ENCODE results near the gene DRAXIN. TPM values are rescaled to one million over a fixed set of nuclear protein-coding genes. Genes with fewer than 3 reads are reported as not detected.
A peak's percentile ranks its signal among the peaks of the same experiment; 100 is the strongest.

The DRAXIN gene
- total RNA-seq, 2 donors from 2014 or later = 0.04 to 0.13 TPM

DNA sequence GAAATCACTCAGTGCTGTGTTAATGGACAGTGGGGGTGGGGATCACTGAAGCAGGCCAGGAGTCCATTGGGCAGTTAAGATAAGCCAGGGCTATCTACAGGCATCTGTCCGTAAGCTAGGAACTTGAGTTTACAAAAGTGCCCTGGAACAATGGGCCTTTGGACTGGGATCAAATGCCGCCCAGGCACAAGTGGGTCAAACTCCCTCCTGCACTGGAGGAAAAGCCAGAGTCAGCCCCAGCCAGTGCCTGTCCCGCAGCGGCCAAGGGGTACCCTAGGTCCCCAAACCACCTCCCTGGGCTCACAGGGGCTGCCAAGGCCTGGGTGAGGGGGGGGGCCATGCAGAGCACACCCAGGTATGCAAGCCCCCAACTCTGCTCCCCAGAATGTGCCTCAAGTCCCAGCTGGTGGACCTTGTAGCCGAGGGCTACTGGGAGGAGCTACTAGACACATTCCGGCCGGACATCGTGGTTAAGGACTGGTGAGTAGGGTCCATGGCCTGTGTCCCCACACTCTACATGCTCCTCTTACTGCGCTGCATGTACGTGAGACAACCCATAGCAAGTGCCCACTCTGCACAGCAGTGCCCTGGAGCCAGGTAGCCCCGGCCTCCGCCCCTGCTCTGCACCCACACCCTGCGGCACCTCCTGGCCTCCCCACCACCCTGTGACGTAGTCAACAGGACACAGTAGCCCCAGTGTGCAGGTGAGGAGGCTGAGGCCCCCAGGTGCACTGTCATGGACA, 19.8 kb upstream of the DRAXIN start:
- ATAC-seq (replicated peaks) = no peak
- Mint-ChIP-seq H3K36me3 (ENCODE audit: low read depth) (peaks cover 40% of the 10 kb centered on the region), H3K4me3 (no peak overlapping the region), H3K4me1 (no peaks in the 10 kb centered on the region), H3K9me3 (no peaks in the 10 kb centered on the region), H3K27me3 (no peaks in the 10 kb centered on the region), H3K27ac (no peak overlapping the region)

DNA sequence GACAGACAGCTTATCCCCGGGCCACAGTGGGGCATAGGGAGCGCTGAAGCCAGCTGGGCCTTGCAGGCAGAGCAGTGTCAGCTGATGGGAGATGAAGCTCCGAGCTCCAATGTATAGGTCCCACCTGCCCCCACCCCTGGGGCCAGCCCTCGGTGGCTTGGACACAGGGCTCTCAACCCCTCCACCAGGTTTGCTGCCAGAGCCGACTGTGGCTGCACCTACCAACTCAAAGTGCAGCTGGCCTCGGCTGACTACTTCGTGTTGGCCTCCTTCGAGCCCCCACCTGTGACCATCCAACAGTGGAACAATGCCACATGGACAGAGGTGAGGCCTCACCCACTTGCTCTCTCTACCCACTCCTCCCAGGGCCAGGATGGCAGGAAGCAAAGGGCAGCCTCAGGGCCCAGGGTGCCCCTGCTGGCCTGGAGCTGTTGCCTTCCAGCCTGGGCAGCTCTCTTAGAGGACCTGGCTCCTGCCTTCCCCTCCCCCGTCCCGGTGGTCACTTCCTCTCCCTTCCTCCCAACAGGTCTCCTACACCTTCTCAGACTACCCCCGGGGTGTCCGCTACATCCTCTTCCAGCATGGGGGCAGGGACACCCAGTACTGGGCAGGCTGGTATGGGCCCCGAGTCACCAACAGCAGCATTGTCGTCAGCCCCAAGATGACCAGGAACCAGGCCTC, 18.3 kb upstream of the DRAXIN start:
- Mint-ChIP-seq H3K27ac (no peak overlapping the region), H3K9me3 (no peaks in the 10 kb centered on the region), H3K4me1 (no peaks in the 10 kb centered on the region)

DNA sequence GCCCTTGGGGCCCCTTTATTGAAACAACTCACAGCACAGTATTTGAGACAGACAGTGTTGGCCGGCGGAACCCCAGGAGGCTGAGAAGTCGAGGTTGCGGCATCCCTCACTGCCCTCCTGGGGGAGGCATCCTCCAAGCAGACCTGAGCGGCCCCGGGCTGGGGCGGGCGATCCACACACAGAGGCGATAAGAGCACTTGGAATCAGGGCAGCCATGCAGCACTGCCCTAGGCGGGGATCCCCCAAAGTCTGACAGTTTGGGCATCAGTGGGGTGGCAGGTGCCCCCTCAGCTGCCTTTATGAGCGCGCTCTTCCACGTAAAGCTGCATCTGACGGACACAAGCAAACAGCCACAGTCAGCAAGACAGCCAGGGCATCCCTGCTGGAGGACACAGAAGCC, 17.0 kb upstream of the DRAXIN start:
- Mint-ChIP-seq H3K4me3 (no peak overlapping the region), H3K9me3 (no peaks in the 10 kb centered on the region), H3K27ac (no peak overlapping the region), H3K27me3 (no peaks in the 10 kb centered on the region), H3K36me3 (ENCODE audit: low read depth) (peaks cover 50% of the 10 kb centered on the region), H3K4me1 (no peaks in the 10 kb centered on the region)
- ATAC-seq (replicated peaks) = no peak

More for the DNA sequence above, 18.3 kb upstream of the DRAXIN start:
- no peak overlapping the region for H3K4me3 Mint-ChIP-seq
- H3K27me3 Mint-ChIP-seq = no peaks in the 10 kb centered on the region
- no peak for ATAC-seq (replicated peaks)
- peaks cover 44% of the 10 kb centered on the region for H3K36me3 Mint-ChIP-seq (ENCODE audit: low read depth)

DNA sequence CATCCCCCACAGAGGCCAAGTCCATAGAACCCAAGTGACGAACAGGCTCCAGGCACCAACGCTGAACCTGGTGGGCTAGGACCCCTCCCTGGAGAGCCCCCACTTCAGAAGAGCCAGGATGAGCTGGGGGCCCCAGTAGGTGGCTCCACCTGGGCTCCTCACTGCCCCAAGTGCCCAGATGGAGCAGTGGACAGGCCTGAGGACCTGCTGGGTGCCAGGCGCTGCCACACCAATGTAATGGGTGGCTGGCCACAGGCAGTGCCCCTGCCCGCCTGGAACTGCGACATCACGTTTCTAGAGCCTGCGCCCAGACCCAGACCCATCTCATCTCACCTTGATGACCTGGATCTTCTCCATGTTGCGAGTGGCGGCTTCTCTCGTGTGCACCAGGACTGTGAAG, 16.2 kb upstream of the DRAXIN start:
- H3K9me3 Mint-ChIP-seq = no peaks in the 10 kb centered on the region
- H3K36me3 Mint-ChIP-seq (ENCODE audit: low read depth) = peaks cover 47% of the 10 kb centered on the region
- H3K27ac Mint-ChIP-seq = no peak overlapping the region
- no peak overlapping the region for H3K4me3 Mint-ChIP-seq
- ATAC-seq (replicated peaks) = no peak
- no peaks in the 10 kb centered on the region for H3K27me3 Mint-ChIP-seq
- no peaks in the 10 kb centered on the region for H3K4me1 Mint-ChIP-seq

DNA sequence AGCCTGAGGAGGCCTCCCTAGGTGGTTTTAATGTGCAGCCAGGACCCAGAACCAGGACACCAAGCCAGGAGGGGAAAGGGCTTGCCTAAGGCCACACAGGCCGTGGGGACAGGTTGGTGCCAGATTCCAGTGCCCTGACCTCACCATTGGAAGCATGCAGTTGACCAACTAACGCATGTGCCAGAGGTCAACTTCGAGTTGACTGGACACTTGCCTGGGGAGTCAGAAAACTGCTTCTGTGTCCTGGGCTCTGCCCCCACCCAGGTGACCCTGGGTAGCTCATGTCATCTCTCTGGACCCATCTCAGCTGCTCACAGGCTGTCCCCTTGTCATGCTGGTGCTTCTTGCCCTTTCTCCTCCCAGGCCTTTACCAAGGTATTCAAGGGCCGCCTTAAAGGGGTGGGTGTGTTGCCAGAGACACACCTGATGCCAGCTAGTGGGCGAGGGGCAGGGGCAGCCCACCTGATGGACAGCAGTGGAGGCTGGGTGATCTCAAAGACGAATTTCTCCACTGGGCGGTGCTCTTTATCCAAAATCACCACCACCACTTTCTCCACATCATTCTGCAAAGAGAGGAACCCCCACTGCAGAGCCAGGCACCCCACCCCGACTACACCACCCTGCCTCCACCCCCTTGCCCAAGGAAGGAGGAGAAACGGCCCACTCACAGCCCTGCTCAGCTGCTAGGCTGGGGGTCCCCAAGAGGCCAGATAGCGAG, 15.0 kb upstream of the DRAXIN start:
- no peaks in the 10 kb centered on the region for H3K27me3 Mint-ChIP-seq
- no peak overlapping the region for H3K27ac Mint-ChIP-seq
- no peaks in the 10 kb centered on the region for H3K9me3 Mint-ChIP-seq
- H3K4me3 Mint-ChIP-seq = no peak overlapping the region
- no peak for ATAC-seq (replicated peaks)
- H3K36me3 Mint-ChIP-seq (ENCODE audit: low read depth) = peaks cover 46% of the 10 kb centered on the region
- H3K4me1 Mint-ChIP-seq = no peaks in the 10 kb centered on the region

DNA sequence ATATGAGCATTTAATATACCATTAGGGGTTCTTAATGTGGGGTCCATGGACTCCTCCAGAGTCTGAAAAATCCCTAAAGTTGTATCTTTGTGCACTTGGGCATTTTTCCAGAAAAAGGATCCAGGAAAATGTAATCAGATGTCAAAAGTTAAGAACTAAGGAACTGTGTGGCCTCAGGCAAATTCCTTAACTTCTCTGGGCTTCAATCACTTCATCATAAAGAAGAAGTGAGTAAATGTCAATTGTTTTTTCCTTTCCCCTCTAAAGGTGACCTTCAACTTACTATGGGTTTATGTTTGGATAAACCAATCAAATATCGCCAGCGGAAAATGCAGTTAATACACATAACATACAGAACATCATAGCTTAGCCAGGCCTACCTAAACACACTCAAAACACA, 13.1 kb upstream of the DRAXIN start:
- ATAC-seq (replicated peaks) = no peak
- no peaks in the 10 kb centered on the region for H3K9me3 Mint-ChIP-seq
- no peaks in the 10 kb centered on the region for H3K27me3 Mint-ChIP-seq
- no peak overlapping the region for H3K27ac Mint-ChIP-seq
- H3K4me3 Mint-ChIP-seq = no peak overlapping the region
- no peaks in the 10 kb centered on the region for H3K4me1 Mint-ChIP-seq
- H3K36me3 Mint-ChIP-seq (ENCODE audit: low read depth) = peaks cover 35% of the 10 kb centered on the region

DNA sequence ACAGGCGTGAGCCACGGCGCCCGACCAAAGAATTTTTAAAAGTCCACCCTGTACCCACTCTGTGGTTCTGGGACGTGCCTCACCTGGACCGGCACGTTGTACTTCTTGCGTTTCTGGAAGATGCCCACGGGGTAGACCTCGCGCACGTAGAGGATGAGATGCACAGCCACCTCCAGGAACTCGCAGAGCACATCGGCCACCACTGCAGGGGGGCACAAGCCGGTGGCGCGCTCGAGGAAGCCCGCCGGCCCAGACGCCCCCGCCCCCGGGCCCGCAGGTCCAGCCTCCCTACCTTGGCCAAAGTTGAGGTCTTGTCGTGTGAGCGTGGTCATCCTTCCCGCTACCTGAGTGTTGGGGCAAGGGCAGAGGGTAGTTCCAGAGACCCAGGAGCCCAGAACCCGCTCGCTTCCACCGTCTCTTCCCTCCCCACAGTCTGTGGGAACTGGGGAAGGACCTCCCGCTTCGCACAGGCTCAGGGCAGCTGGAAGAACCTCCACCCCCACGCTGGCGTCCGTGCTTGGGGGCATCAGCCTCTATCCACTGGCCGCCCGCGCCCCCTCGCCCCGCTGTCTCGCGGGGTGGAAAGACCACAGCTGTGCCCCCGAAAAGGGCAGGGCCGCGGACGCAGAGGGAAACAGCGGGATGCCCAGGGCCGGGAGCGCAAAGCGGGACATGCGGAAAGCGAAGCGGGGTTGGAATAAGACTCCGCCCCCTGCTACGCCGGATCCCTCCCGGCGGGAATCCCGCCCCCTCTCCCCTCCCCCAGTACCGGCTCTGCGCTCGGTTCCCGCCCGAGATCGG, 11.0 kb upstream of the DRAXIN start:
- Mint-ChIP-seq H3K4me1 (no peaks in the 10 kb centered on the region), H3K27ac (peak overlapping the region; percentile 71), H3K9me3 (no peaks in the 10 kb centered on the region), H3K4me3 (peak overlapping the region; percentile 86), H3K36me3 (ENCODE audit: low read depth) (peaks cover 17% of the 10 kb centered on the region), H3K27me3 (no peaks in the 10 kb centered on the region)
- peak; percentile 20 for ATAC-seq (replicated peaks)

DNA sequence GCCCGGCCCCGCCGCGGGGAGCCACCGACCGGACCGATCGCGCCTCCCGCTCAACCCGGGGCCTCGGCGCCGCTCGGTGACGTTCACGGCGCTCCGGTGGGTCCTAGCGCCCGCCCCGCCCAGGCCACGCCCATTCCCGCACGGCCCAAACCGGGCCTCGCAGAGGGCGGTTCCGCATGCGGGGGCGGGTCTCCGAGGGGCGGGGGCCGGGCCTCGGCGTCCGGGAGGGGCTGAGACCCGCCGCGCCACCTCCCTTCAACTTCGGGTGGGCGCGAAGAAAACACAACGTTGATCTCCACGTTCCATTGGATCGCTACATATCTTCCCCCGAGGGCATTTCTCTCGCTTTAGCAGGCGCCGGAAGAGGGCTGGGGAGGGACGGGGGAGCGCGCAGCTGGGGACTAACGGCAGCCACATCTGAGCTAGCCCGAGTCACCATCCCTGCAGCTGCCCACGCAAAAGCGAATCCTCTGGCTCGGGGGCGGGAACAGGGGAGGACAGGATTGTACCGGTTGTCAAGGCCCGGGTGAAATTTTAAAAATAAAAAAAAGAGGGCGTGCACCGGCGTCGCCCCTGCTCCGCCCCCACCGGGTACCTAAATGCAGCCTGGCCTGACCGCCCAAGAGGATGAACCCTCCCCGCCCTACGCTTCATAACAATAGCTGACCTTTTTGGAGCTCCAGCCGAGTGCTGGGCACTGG, 10.3 kb upstream of the DRAXIN start, which contains the start of gene MAD2L2:
Gene MAD2L2, minus strand, starts transcription at position 78 of the 701 bp plus-strand sequence. CDS start 547 bp downstream, outside the sequence.
- peaks cover 10% of the 10 kb centered on the region for H3K36me3 Mint-ChIP-seq (ENCODE audit: low read depth)
- no peaks in the 10 kb centered on the region for H3K4me1 Mint-ChIP-seq
- H3K9me3 Mint-ChIP-seq = no peaks in the 10 kb centered on the region
- peak; percentile 92 for ATAC-seq (replicated peaks)
- peak within 1 kb of the TSS; percentile 82 for H3K27ac Mint-ChIP-seq
- peak within 1 kb of the TSS; percentile 86 for H3K4me3 Mint-ChIP-seq
- no peaks in the 10 kb centered on the region for H3K27me3 Mint-ChIP-seq

DNA sequence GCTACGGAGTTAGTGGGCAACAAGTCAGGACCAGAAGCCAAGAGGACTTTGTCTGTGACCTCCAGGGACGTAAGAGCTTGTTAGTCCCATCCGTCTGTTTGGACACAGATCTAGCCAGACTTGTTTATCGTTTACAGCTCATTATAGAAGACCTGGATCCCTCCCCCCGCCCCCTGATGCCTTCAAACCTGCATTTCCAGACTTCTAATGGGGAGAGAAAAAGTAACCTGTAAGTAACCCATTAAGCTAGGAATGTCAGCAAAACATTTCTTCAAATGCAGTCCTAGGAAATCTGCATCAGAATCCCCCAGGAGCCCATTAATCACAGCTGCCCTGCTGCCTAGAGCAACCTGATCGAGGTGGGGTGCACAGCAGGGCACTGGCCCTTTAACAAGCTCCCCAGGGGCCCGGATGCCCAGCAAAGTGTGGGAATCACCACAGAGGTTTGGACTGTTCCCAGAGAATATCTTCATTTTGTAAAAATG, 9.2 kb upstream of the DRAXIN start:
- Mint-ChIP-seq H3K9me3 (no peaks in the 10 kb centered on the region), H3K4me1 (no peaks in the 10 kb centered on the region), H3K4me3 (peak overlapping the region; percentile 86)

DNA sequence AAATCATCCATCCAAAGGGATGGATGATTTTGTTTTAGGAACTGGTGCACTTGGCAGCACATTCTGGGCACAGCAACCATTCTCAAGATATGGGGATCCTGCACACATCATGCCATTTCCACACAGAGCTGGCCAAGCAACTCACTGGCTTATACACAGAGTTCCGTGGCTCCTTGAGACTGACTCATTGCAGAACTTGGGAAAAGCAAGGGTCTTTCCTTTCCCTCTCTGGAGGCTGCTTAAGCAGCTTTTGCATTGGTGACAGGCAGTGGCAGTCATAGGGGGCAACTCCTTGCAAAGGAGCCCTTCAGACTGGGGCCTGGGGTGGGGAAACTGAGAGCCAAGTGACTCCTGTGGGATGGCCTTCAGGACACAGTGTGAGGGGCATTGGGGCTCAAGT, 8.7 kb upstream of the DRAXIN start:
- no peak overlapping the region for H3K4me3 Mint-ChIP-seq
- H3K9me3 Mint-ChIP-seq = no peaks in the 10 kb centered on the region
- peaks cover 2% of the 10 kb centered on the region for H3K27me3 Mint-ChIP-seq
- H3K27ac Mint-ChIP-seq = no peak overlapping the region
- peaks cover 10% of the 10 kb centered on the region for H3K36me3 Mint-ChIP-seq (ENCODE audit: low read depth)
- no peak for ATAC-seq (replicated peaks)
- no peaks in the 10 kb centered on the region for H3K4me1 Mint-ChIP-seq

More for the DNA sequence above, 9.2 kb upstream of the DRAXIN start:
- Mint-ChIP-seq H3K36me3 (ENCODE audit: low read depth) (peaks cover 10% of the 10 kb centered on the region), H3K27ac (no peak overlapping the region), H3K27me3 (no peaks in the 10 kb centered on the region)
- ATAC-seq (replicated peaks) = no peak

DNA sequence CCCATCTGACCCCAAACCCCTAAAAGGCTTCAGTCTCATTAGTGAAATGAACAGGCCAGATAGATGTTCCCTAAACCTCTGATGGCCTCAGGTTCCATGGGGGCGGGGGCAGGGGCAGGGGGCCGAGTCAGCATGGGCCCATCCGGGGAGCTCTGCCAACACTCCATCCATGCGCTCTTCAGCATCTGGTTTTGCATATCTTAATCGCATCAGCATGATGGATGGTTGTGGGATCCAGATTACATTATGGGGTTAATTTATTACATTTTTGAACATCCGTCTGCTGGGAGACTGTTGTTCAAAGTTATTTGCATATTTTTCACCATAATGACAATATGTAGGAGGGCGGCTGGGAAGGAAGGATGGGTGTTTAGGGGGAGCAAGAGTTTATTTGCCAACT, 7.4 kb upstream of the DRAXIN start:
- Mint-ChIP-seq H3K4me1 (no peaks in the 10 kb centered on the region), H3K36me3 (ENCODE audit: low read depth) (no peaks in the 10 kb centered on the region), H3K27ac (no peak overlapping the region), H3K9me3 (no peaks in the 10 kb centered on the region), H3K27me3 (peaks cover 9% of the 10 kb centered on the region), H3K4me3 (no peak overlapping the region)
- no peak for ATAC-seq (replicated peaks)

DNA sequence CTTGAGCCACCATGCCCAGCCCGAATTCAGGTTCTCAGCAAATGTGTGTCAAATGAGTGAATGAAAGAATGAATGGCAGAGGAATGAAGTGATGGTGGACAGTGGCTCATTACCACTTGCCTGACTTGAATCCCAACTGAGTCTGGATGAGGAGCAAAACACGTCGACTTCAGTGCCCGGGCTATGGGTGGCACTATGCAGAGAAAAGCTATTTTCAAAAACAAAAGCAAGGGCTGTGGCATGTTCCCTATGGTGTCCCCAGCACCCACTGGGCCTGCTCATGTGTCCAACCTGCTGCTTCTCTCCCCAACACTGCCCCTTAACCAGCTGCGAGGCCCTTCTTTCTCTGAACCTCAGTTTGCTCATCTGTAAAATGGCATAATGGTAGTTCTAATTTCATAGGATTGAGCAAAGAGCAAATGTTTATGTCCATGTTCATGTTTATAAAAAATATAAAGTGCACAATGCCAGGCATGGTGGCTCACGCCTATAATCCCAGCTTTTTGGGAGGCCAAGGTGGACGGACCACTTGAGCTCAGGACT, 6.2 kb upstream of the DRAXIN start:
- no peak overlapping the region for H3K4me3 Mint-ChIP-seq
- ATAC-seq (replicated peaks) = no peak
- H3K36me3 Mint-ChIP-seq (ENCODE audit: low read depth) = no peaks in the 10 kb centered on the region
- H3K27ac Mint-ChIP-seq = no peak overlapping the region
- H3K4me1 Mint-ChIP-seq = peaks cover 2% of the 10 kb centered on the region
- peaks cover 16% of the 10 kb centered on the region for H3K27me3 Mint-ChIP-seq
- H3K9me3 Mint-ChIP-seq = no peaks in the 10 kb centered on the region

DNA sequence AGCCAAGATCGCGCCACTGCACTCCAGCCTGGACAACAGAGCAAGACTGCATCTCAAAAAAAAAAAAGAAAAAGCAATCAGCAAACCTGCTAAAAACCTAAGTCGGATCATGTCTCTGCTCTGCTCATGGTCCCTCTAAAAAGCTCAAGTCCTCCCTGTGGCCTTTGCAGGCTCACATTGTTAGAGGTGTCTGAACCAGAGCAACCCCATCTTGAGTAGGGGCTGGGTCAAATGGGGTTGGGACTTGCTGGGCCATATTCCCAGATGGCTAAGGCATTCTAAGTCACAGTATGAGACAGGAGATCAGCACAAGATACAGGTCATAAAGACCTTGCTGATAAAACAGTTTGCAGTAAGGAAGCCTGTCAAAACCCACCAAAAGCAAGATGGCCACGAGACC, 3.0 kb upstream of the DRAXIN start:
- Mint-ChIP-seq H3K36me3 (ENCODE audit: low read depth) (no peaks in the 10 kb centered on the region), H3K4me1 (peaks cover 15% of the 10 kb centered on the region), H3K27me3 (peaks cover 31% of the 10 kb centered on the region), H3K9me3 (no peaks in the 10 kb centered on the region), H3K4me3 (no peak overlapping the region), H3K27ac (no peak overlapping the region)
- no peak for ATAC-seq (replicated peaks)

Measured in activated T-helper 17 cell treated with anti-CD3 and anti-CD28 coated beads, Interleukin-2, amount 50 U/mL, for 72 hours (primary cell).